ENCODE measurements around the gene ACOXL.

ACOXL gene

DNA sequence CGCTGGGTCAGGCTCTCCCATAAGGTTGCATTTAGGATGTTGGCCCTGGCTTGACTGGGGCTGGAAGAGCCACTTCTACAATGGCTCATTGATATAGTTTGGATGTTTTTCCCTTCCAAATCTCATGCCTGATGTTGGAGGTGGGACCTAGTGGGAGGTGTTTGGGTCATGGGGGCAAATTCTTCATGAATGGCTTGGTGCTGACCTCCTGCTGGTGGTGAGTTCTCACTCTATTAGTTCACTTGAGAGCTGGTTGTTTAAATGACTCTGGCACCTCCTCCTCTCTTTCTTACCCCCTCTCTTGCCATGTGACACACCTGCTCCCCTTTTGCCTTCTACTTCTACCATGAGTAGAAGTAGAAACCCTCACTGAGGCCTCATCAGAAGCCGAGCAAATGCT is 20.5 kb downstream of the ACOXL start:
- no peak for DNase-seq

- no peak for DNase-seq
Measured at GRCh38 chr2:110755491-110756078, 23.2 kb downstream of the ACOXL start.

DNA sequence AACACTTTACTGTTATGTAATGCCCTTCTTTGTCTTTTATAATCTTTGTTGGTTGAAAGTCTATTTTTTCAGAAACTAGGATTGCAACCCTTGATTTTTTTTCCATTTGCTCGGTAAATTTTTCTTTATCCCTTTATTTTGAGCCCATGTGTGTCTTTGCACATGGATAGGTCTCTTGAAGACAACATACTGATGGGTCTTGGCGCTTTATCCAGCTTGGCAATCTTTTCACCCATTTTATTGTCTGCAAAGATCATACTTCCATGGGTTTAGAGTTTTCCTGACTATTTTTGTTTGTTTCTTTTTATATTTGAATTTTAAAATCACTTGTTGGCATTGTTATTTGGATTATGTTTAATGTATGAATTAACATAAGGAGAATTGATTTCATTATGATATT is 27.0 kb downstream of the ACOXL start:
- DNase-seq: no peak

GRCh38 chr2:110764931-110765330 is 32.6 kb downstream of the ACOXL start:
- no peak for DNase-seq

DNA sequence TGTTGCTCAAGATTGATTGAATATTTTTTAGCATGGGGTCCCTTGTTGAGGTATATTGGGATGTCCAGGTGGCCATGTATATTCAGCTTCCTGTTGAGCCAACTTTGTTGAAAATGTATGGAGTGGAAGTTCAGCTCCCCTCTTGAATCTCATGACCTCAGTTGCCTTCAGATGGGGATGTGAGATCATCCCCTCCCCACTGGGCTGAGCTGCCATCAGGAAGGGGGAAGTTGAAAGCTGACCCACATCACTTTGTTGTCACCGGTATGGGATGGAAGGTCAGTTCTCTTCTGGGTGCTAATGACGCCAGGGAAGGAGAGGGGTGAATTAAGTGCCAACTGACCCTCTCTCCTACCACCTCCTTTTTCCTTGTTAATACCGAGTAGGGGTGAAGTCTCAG is 33.9 kb downstream of the ACOXL start:
- no peak for DNase-seq

GRCh38 chr2:110768591-110768990 is 36.2 kb downstream of the ACOXL start:
- DNase-seq: no peak

GRCh38 chr2:110770404-110770958 is 38.1 kb downstream of the ACOXL start:
- DNase-seq: peak in 9 of 58 donors; percentile 4 to 55 (median 17)

GRCh38 chr2:110770959-110771431 is 38.6 kb downstream of the ACOXL start:
- peak in 1 of 58 donors; percentile 10 for DNase-seq

- no peak for DNase-seq
Measured at GRCh38 chr2:110771547-110772382, 39.4 kb downstream of the ACOXL start.

GRCh38 chr2:110772383-110772755 is 40.0 kb downstream of the ACOXL start:
- DNase-seq: no peak

- DNase-seq: peak in 30 of 58 donors; percentile 2 to 70 (median 20)
Measured at GRCh38 chr2:110773401-110773921, 41.1 kb downstream of the ACOXL start.

- no peak for DNase-seq
Measured at GRCh38 chr2:110774701-110775100, 42.3 kb downstream of the ACOXL start.

DNA sequence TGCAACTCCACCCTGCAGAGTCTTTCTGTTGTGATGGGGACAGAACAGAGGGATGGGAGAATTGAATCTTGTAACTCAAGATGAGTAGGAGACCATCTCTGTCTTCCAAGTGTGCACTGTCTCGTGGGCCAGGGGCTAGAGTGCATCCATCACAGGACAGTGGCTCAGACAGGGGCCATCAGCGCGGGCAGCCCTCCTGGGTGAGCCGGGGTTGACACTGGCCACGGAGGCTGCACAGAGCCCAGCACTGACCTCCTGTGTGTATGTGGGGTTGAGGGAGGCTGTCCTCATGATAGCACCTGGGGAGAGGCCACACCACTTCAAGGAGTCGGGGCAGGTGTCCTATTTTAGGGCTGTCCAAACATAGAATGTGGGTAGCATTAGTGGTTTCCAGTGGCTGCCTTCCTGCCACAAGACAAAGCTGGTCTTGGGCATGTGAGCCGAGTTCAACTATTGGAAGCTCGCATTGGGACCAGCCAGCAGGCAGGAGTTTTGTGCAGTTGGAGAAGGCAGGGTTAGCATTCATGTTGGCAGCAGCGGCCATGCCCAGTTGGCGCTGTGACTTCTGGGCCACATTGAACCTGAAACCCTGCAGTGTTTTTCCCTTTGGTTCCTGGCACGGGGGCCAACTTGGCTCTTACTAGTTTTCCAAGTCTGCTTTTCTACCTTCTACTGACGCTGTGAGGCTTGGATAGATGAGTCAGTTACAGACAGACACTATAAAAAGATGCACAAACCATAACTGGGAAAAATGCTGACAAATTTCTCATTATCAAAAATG is 45.3 kb downstream of the ACOXL start:
- DNase-seq: peak in 34 of 58 donors; percentile 2 to 65 (median 24)

DNA sequence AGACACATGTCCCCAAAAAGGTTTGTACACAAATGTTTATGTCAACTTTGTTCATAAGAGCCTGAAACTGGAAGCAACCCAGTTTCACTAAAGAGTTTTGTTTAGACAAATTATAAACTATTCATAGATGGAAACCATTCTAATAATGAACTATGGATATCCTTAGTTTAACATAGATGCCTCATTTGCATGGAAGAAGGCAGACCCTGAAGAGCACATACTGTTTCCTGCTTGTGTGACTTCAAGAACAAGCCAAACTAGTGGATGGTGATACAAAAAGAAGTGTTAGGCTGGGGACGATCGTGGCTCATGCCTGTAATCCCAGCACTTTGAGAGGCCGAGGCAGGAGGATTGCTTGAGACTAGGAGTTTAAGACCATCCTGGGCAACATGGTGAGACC is 48.1 kb downstream of the ACOXL start:
- DNase-seq: no peak

DNA sequence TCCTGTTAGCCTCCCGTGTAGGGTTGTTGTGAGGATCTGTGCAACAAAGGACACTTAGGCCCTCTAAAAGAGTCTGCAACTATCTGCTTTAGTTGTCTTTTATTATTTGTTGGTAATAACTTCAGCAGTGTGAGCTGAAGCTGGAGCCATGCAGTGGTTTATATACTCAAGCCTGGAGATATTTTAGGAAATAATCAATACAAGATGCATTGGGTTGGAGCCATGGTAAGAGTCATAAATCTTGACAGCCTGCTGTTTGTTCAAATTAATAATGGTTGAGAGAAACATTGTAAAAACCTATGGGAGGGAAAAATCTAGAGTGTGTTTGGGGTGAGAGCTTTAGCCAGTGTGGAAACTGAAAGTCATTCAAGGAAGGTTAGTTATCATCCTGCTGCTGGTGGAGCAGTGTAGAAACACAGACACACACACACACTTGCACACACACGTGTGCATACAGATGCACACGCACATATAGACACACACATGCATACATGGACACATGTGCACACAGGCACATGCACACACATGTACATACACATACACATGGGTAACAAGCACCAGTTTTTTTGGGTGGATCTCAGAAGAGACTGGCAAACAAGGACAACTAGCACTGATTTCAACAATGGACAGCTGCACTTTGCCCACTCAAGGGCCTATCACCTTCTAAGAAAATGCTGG is 51.0 kb downstream of the ACOXL start:
- DNase-seq: no peak

- no peak for DNase-seq
Measured at GRCh38 chr2:110784047-110784631, 51.8 kb downstream of the ACOXL start.

- DNase-seq: no peak
Measured at GRCh38 chr2:110785439-110785838, 53.1 kb downstream of the ACOXL start.

DNA sequence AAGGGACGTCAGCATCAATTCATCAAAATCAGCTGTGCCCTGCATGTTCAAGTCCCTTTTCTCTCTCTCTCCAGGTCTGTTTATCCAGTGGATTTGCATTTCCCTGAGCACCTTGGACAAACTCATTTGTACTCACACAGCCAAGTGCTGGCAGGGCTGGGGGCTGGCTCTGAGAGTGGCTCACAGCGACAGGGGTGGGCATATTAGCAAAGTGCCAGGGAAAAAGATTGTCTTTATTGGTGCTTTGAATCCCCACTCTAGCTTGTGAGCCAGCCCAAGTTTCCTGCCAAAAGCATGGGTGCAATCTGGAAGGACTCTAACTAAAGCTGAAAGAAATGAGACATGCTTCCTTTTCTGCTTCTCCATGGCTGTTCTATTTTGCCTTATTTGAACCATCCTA is 56.6 kb downstream of the ACOXL start:
- peak in 36 of 58 donors; percentile 5 to 65 (median 35) for DNase-seq

GRCh38 chr2:110789706-110790105 is 57.3 kb downstream of the ACOXL start:
- no peak for DNase-seq

DNA sequence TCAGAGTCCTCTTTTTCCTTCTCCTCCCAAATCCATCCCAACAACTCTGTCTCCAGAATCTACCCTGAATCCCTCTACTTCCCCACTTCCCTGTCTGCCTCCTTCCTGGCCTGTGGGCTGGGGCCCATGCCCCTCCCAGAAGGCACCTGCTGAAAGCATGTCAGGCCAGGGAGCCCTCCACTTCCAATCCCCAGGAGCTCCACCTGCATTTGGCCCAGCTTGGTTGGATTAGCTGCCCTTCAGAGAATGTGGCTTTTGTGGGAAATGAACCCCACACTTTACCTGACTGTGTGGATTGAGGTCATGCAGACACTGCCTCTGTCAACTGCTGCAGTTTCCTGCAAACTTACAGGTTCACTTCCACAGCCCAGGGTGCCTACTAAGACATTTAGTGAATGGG is 58.5 kb downstream of the ACOXL start:
- no peak for DNase-seq
